Right atrium auricular region (tissue), 2 donors: ENCODE measurements around the gene MAML2. TPM values are rescaled to one million over a fixed set of nuclear protein-coding genes. Genes with fewer than 3 reads are reported as not detected.

Experiments used
- DNase-seq: peaks from one replicate; pipeline ENCODE4 v3.0.0-alpha.2; 2019; ENCODE audit warnings: low spot score
- H3K27ac ChIP-seq, 2 donors: fragments of 200-600 bp; sonication (generic); 1 replicate in 1 of 2; 2 replicates in 1 of 2; pipeline ENCODE4 v1.5.1; 2016 to 2019
- H3K27me3 ChIP-seq, 2 donors: fragments of 200-600 bp; sonication (generic); one replicate each; pipeline versions ENCODE4 v1.5.1 to v1.6.0; 2017 to 2019
- H3K36me3 ChIP-seq: fragments of 200-600 bp; sonication (generic); one replicate; pipeline ENCODE4 v1.5.1; 2016
- H3K4me1 ChIP-seq, 2 donors: fragments of 200-600 bp; sonication (generic); one replicate each; pipeline versions ENCODE4 v1.5.1 to v1.6.0; 2017 to 2019
- H3K4me3 ChIP-seq, 2 donors: fragments of 200-600 bp; sonication (generic); 1 replicate in 1 of 2; 2 replicates in 1 of 2; pipeline ENCODE4 v1.5.1; 2017 to 2019; ENCODE audit warnings: mild to moderate bottlenecking in 1 of 2, moderate library complexity in 1 of 2
- H3K9me3 ChIP-seq, 2 donors: fragments of 200-600 bp; sonication (generic); one replicate each; pipeline ENCODE4 v1.5.1; 2019
- CTCF ChIP-seq, 2 donors: fragments of 200-600 bp; sonication (generic); IDR thresholded peaks; one replicate each; pipeline ENCODE4 v1.5.1; 2019; ENCODE audit warnings: antibody characterized with exemption in 2 of 2
- total RNA-seq, 2 donors: library from RNA; depleted of rRNA; stranded (reverse); fragments of >200 nt; gene quantifications; one replicate each; pipeline ENCODE4 v1.1.0, GENCODE V29; 2016

Gene MAML2
- total RNA-seq, 2 donors from 2014 or later, result 7.6 to 16.6 TPM

DNA sequence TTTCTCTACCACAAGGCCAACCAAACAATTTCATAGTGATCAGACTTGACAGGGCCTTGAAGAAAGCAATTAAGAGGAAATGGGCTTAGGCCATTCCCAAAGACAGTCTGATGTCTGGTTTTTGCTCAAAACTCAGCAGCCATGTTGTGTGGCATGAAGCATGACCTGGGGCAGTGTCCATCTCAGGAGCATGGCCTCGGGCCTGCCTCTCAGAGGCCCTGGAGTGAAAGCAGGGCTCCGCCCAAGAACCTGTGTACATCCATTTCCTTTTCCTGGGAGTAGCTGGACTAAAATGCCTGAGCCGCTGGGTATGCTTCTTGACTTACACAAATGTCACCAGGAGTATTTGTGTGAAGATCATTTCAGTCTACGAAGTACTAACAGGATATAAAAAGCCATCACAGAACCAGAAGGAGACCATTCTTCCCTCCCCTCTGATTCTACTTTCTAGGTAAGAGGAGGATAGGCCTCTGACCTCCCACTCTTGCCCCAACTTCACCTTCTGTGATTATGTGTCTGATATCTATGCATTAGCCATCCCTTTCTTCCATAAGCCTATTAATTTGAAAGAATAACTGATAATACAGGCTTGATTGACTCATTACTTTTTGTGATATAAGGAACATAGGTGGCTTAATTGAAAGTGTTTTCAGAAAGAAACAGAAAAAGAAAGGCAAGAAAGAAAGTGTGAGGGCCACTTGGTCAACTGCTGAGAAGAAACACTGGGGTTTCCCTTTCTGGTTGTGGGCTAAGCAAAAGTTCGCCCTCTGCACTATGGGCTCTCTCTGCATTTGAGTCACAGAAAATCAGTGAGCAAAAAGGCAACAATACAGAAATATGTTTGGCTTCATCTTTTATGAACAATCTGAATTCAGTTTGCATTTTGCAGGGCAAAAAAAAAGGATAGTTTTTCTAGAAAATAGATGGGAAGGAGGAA lies 230.5 kb downstream of the MAML2 start:
- H3K4me3 ChIP-seq, result no peak overlapping the region
- H3K27me3 ChIP-seq, result no peaks in the 10 kb centered on the region
- no peak for DNase-seq
- TF ChIP-seq CTCF (IDR thresholded peaks at IDR 0.05), result no peak
- H3K9me3 ChIP-seq, result no peaks in the 10 kb centered on the region
- H3K27ac ChIP-seq, result peak overlapping the region; percentile 46 to 74
- peaks cover 0 to 10% of the 10 kb centered on the region in 2 donors for H3K4me1 ChIP-seq
- H3K36me3 ChIP-seq, result no peaks in the 10 kb centered on the region

- peaks cover 0 to 10% of the 10 kb centered on the region in 2 donors for H3K4me1 ChIP-seq
- no peaks in the 10 kb centered on the region for H3K27me3 ChIP-seq
- no peaks in the 10 kb centered on the region for H3K36me3 ChIP-seq
- no peak for DNase-seq
- H3K27ac ChIP-seq, result no peak overlapping the region
- TF ChIP-seq CTCF (IDR thresholded peaks at IDR 0.05), result no peak
- no peaks in the 10 kb centered on the region for H3K9me3 ChIP-seq
- no peak overlapping the region for H3K4me3 ChIP-seq
These were observed 231.7 kb downstream of the MAML2 start for GRCh38 chr11:96111308-96111707.

DNA sequence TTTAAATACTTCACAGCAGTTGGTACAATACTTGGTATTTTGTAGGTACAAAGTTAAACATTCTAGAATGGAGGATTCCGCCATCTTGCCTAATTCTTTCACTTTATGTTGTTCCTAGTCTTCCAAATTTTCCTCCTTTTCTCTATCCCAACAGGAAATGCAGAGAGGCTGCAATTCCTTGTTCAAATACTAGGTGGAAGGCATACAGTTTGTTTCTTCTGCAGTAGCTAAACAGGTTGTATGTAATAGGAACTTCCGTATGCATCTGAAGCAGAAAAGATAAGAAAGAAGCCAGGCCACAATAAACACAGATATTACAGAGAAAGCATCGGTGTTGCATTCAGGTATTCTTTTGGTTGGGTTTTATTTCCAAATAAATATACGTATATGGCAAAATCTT lies 232.7 kb downstream of the MAML2 start:
- no peak overlapping the region for H3K27ac ChIP-seq
- no peak overlapping the region for H3K4me3 ChIP-seq
- H3K36me3 ChIP-seq, result no peaks in the 10 kb centered on the region
- no peak for TF ChIP-seq CTCF (IDR thresholded peaks at IDR 0.05)
- H3K4me1 ChIP-seq, result peaks cover 0 to 17% of the 10 kb centered on the region in 2 donors
- DNase-seq, result no peak
- H3K9me3 ChIP-seq, result no peaks in the 10 kb centered on the region
- H3K27me3 ChIP-seq, result no peaks in the 10 kb centered on the region

GRCh38 chr11:96109331-96110030 lies 233.5 kb downstream of the MAML2 start:
- Histone ChIP-seq H3K4me1 (peaks cover 0 to 19% of the 10 kb centered on the region in 2 donors), H3K27me3 (no peaks in the 10 kb centered on the region), H3K9me3 (no peaks in the 10 kb centered on the region), H3K4me3 (no peak overlapping the region), H3K27ac (no peak overlapping the region), H3K36me3 (no peaks in the 10 kb centered on the region)
- no peak for TF ChIP-seq CTCF (IDR thresholded peaks at IDR 0.05)
- DNase-seq, result no peak

GRCh38 chr11:96107143-96107824 lies 235.7 kb downstream of the MAML2 start:
- no peak overlapping the region for H3K27ac ChIP-seq
- DNase-seq, result no peak
- peaks cover 0 to 15% of the 10 kb centered on the region in 2 donors for H3K4me1 ChIP-seq
- TF ChIP-seq CTCF (IDR thresholded peaks at IDR 0.05), result no peak
- no peaks in the 10 kb centered on the region for H3K27me3 ChIP-seq
- H3K4me3 ChIP-seq, result no peak overlapping the region
- no peaks in the 10 kb centered on the region for H3K9me3 ChIP-seq
- no peaks in the 10 kb centered on the region for H3K36me3 ChIP-seq
